IMR-90 (cell line): Measurements from ENCODE around the gene RFX6. TPM values are rescaled to one million over a fixed set of nuclear protein-coding genes. Genes with fewer than 3 reads are reported as not detected.

ENCODE experiments used
- ATAC-seq: fragments of 200-7000 bp; cut with Tn5 transposase; 2 replicates; pipeline ENCODE4 v1.9.1; 2020; ENCODE audit warnings: low read depth, mild to moderate bottlenecking, moderate library complexity
- BruUV-seq: library from RNA; stranded (reverse); fragments of 400-500 nt; replicated peaks from 2 replicates; lab custom pipeline; 2021; lab: Mats Ljungman, UMichigan
- CTCF ChIA-PET: fragments of 300-600 bp; formaldehyde crosslinking; extraction: SDS; loops from one replicate; lab custom pipeline; 2021; ENCODE audit warnings: antibody characterized with exemption; lab: Yijun Ruan, JAX
- POLR2A ChIA-PET: fragments of 300-600 bp; sonication (Branson Sonifier 250); formaldehyde crosslinking; loops from one replicate; lab custom pipeline; 2022; ENCODE audit warnings: antibody characterized with exemption; ENCODE audit not compliant: unreplicated experiment; lab: Charles Lee
- DNase-seq: peaks from one replicate; pipeline ENCODE4 v3.0.0; 2013
- H2AFZ ChIP-seq: replicated peaks from 2 replicates; pipeline ENCODE3; 2013; ENCODE audit warnings: low read length, mild to moderate bottlenecking; ENCODE audit not compliant: poor library complexity
- H2AK5ac ChIP-seq: 2 replicates; pipeline ENCODE4 v1.6.1; 2013; ENCODE audit warnings: low read depth, low read length, inconsistent platforms
- H2AK9ac ChIP-seq: replicated peaks from 2 replicates; pipeline ENCODE3; 2013; ENCODE audit warnings: mild to moderate bottlenecking, low read depth, low read length, moderate library complexity; ENCODE audit not compliant: poor library complexity
- H2BK120ac ChIP-seq: 2 replicates; pipeline ENCODE4 v1.6.1; 2013; ENCODE audit warnings: low read depth, low read length, inconsistent platforms
- H2BK15ac ChIP-seq: 3 replicates; pipeline ENCODE4 v1.6.1; 2013; ENCODE audit warnings: low read depth, low read length, inconsistent platforms
- H2BK20ac ChIP-seq: 2 replicates; pipeline ENCODE4 v1.6.1; 2013; ENCODE audit warnings: low read depth, mild to moderate bottlenecking, inconsistent platforms, low read length, moderate library complexity
- H2BK5ac ChIP-seq: 2 replicates; pipeline ENCODE4 v1.6.1; 2013; ENCODE audit warnings: mild to moderate bottlenecking, low read depth, low read length, inconsistent platforms; ENCODE audit not compliant: poor library complexity, severe bottlenecking
- H3K14ac ChIP-seq: replicated peaks from 2 replicates; pipeline ENCODE4 v1.6.1; 2013; ENCODE audit warnings: low read depth, low read length, inconsistent platforms
- H3K18ac ChIP-seq: 2 replicates; pipeline ENCODE4 v1.6.1; 2013; ENCODE audit warnings: low read depth, low read length, control low read depth
- H3K23ac ChIP-seq: 2 replicates; pipeline ENCODE4 v1.6.1; 2013; ENCODE audit warnings: low read depth, low read length, inconsistent platforms
- H3K27ac ChIP-seq: 2 replicates; pipeline ENCODE4 v1.5.1; 2013; ENCODE audit warnings: mild to moderate bottlenecking, control low read depth, low read length; ENCODE audit not compliant: insufficient read depth
- H3K27me3 ChIP-seq: 2 replicates; pipeline ENCODE4 v1.6.1; 2013; ENCODE audit warnings: low read length; ENCODE audit not compliant: control insufficient read depth, insufficient read depth
- H3K36me3 ChIP-seq: 2 replicates; pipeline ENCODE4 v1.6.1; 2013; ENCODE audit warnings: low read length, mixed read lengths; ENCODE audit not compliant: control insufficient read depth, insufficient read depth
- H3K4ac ChIP-seq: 2 replicates; pipeline ENCODE4 v1.6.1; 2013; ENCODE audit warnings: low read depth, low read length, inconsistent platforms
- H3K4me1 ChIP-seq: 2 replicates; pipeline ENCODE4 v1.6.1; 2013; ENCODE audit warnings: low read length, mixed read lengths; ENCODE audit not compliant: control insufficient read depth, insufficient read depth
- H3K4me2 ChIP-seq: 2 replicates; pipeline ENCODE4 v1.6.1; 2013; ENCODE audit warnings: low read depth, mild to moderate bottlenecking, control low read depth, low read length, moderate library complexity
- H3K4me3 ChIP-seq: 2 replicates; pipeline ENCODE4 v1.5.1; 2013; ENCODE audit warnings: low read depth, mild to moderate bottlenecking, control low read depth, low read length, moderate library complexity; ENCODE audit not compliant: insufficient read depth
- H3K56ac ChIP-seq: 2 replicates; pipeline ENCODE4 v1.6.1; 2013; ENCODE audit warnings: low read length, inconsistent platforms; ENCODE audit not compliant: insufficient read depth; ENCODE audit errors: extremely low read depth
- H3K79me1 ChIP-seq, 2 experiments: 2 replicates each; pipeline ENCODE4 v1.6.1; 2013; ENCODE audit warnings: low read length in 2 of 2, inconsistent platforms in 1 of 2, low read depth in 1 of 2
- H3K9ac ChIP-seq: 2 replicates; pipeline ENCODE4 v1.6.1; 2013; ENCODE audit warnings: low read depth, low read length, control low read depth
- H3K9me1 ChIP-seq: 2 replicates; pipeline ENCODE4 v1.6.1; 2013; ENCODE audit warnings: low read length, inconsistent platforms; ENCODE audit not compliant: insufficient read depth
- H3K9me3 ChIP-seq: 2 replicates; pipeline ENCODE4 v1.6.1; 2013; ENCODE audit warnings: low read length; ENCODE audit not compliant: control insufficient read depth, insufficient read depth
- H4K20me1 ChIP-seq: 2 replicates; pipeline ENCODE4 v1.6.1; 2013; ENCODE audit warnings: low read length, inconsistent platforms; ENCODE audit not compliant: insufficient read depth
- H4K5ac ChIP-seq: 2 replicates; pipeline ENCODE4 v1.6.1; 2013; ENCODE audit warnings: mild to moderate bottlenecking, low read depth, low read length, control low read depth
- H4K8ac ChIP-seq, 2 experiments: 2 replicates each; pipeline ENCODE4 v1.6.1; 2013; ENCODE audit warnings: low read depth in 2 of 2, low read length in 2 of 2, control low read depth in 1 of 2, inconsistent platforms in 1 of 2
- H4K91ac ChIP-seq: 2 replicates; pipeline ENCODE4 v1.6.1; 2013; ENCODE audit warnings: low read depth, low read length, inconsistent platforms; ENCODE audit not compliant: insufficient read depth
- BHLHE40 ChIP-seq: fragments of 150-350 bp; IDR thresholded peaks from 2 replicates; pipeline ENCODE4 v1.6.1; 2016; ENCODE audit warnings: mild to moderate bottlenecking, low read depth, low read length
- CEBPB ChIP-seq: IDR thresholded peaks from 2 replicates; pipeline ENCODE4 v1.6.1; 2012; ENCODE audit warnings: low read depth, low read length, improper control_type of control experiment
- FOS ChIP-seq: fragments of 150-350 bp; IDR thresholded peaks from 2 replicates; pipeline ENCODE4 v1.6.1; 2016; ENCODE audit warnings: low read depth, low read length
- MAFK ChIP-seq: IDR thresholded peaks from 2 replicates; pipeline ENCODE4 v1.6.1; 2012; ENCODE audit warnings: low read depth, low read length, improper control_type of control experiment
- MXI1 ChIP-seq: IDR thresholded peaks from 2 replicates; pipeline ENCODE4 v1.6.1; 2012; ENCODE audit warnings: low read depth, mild to moderate bottlenecking, low read length, moderate library complexity, borderline replicate concordance
- NFE2L2 ChIP-seq: fragments of 150-350 bp; IDR thresholded peaks from 2 replicates; pipeline ENCODE4 v1.6.1; 2016; ENCODE audit warnings: low read depth, mild to moderate bottlenecking, low read length
- POLR2A ChIP-seq: IDR thresholded peaks from 2 replicates; pipeline ENCODE4 v1.6.1; 2012; ENCODE audit warnings: mild to moderate bottlenecking, low read depth, low read length
- RCOR1 ChIP-seq: IDR thresholded peaks from 2 replicates; pipeline ENCODE4 v1.6.1; 2012; ENCODE audit warnings: mild to moderate bottlenecking, low read length, improper control_type of control experiment; ENCODE audit not compliant: insufficient replicate concordance
- WGBS, 2 experiments: methylation state at CpG; one replicate each; pipeline versions ENCODE4 v1.1.5 to v1.1.7; 2013; ENCODE audit warnings: missing lambda C conversion rate in 2 of 2; ENCODE audit not compliant: insufficient read length in 1 of 2; ENCODE audit errors: extremely low coverage in 2 of 2; 5-methylcytosine and 5-hydroxymethylcytosine counted together
- dilution Hi-C: fragments of 300-500 bp; cut with HindIII; formaldehyde crosslinking; loops from one replicate; pipeline ENCODE4 v1.14.3; 2018; ENCODE audit warnings: low sequenced_read_pairs; ENCODE audit not compliant: unreplicated experiment
- in situ Hi-C: fragments of 300-500 bp; cut with MboI; formaldehyde crosslinking; loops from 3 replicates; pipeline ENCODE4 v1.14.3; 2019; ENCODE audit warnings: low sequenced_read_pairs, inconsistent platforms, mixed read lengths
- intact Hi-C: fragments of 100-400 bp; cut with micrococcal nuclease; formaldehyde crosslinking; loops from 2 replicates; pipeline ENCODE4 v1.10.0; 2022
- polyA plus RNA-seq, 3 experiments: library from polyadenylated mRNA; depleted of rRNA; stranded (reverse); fragments of >200 nt; gene quantifications; 2 replicates each; pipeline ENCODE4 v1.2.3, GENCODE V29; 2012; ENCODE audit warnings: low replicate concordance in 1 of 3
- total RNA-seq: library from RNA; depleted of rRNA; stranded (reverse); fragments of >200 nt; gene quantifications from 2 replicates; pipeline ENCODE4 v1.2.3, GENCODE V29; 2012
- TF ChIP-seq, protein P1 (sequence below): fragments of 150-350 bp; IDR thresholded peaks from 2 replicates; pipeline ENCODE4 v1.6.1; 2017; ENCODE audit warnings: mild to moderate bottlenecking, antibody characterized with exemption, low read length, low read depth

Gene RFX6
- total and polyA plus RNA-seq, 2 of the 4 experiments (the other 2 are of a cell fraction): not detected

DNA sequence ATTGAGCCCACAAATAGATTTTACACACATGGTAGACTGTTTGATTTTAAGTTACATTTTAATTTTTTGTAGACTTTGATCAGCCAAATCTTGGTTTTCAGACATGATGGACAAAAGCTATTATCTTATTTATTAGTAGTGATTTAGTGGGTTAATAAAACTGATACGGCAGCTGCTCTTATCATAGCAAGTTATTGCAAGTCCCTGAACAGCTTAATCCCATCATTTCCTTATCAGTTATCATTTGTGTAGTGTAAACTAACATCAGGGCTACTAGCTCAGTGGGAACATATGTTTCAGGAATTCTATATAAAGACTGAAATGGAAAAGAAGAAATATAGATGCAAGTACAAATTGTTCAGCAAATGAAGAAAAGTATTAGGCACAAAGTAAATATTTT lies 10.9 kb downstream of the RFX6 start:
- Histone ChIP-seq H4K20me1 (no peaks in the 10 kb centered on the region), H2AFZ (no peak overlapping the region), H3K9me3 (no peaks in the 10 kb centered on the region), H2BK120ac (no peak overlapping the region), H3K27ac (no peak overlapping the region), H2BK20ac (no peak overlapping the region), H3K14ac (no peak overlapping the region), H4K8ac (no peak overlapping the region), H4K5ac (no peak overlapping the region), H3K27me3 (no peaks in the 10 kb centered on the region), H3K79me1 (no peaks in the 10 kb centered on the region), H3K4me2 (no peak overlapping the region), H3K4ac (no peak overlapping the region), H3K18ac (no peak overlapping the region), H3K9me1 (no peaks in the 10 kb centered on the region), H3K9ac (no peak overlapping the region), H2AK5ac (no peak overlapping the region), H3K4me3 (no peak overlapping the region), H3K56ac (no peak overlapping the region), H4K91ac (no peak overlapping the region), H2AK9ac (no peak overlapping the region), H3K23ac (no peak overlapping the region), H3K36me3 (no peaks in the 10 kb centered on the region), H2BK5ac (no peak overlapping the region), H2BK15ac (no peak overlapping the region), H3K4me1 (no peaks in the 10 kb centered on the region)
- ChIA-PET CTCF (no interaction called here), POLR2A (no interaction called here)
- intact Hi-C loops (no loop called here), in situ Hi-C loops (no loop called here), dilution Hi-C loops (no loop called here)
- no CpG with 5 or more reads among the region's 1 CpG for WGBS, 2 experiments
- no TSS peak for BruUV-seq
- TF ChIP-seq BHLHE40 (no peak), FOS (no peak), MAFK (no peak), CEBPB (no peak), RCOR1 (no peak), MXI1 (no peak), NFE2L2 (no peak), POLR2A (no peak)
- TF ChIP-seq, protein P1, sequence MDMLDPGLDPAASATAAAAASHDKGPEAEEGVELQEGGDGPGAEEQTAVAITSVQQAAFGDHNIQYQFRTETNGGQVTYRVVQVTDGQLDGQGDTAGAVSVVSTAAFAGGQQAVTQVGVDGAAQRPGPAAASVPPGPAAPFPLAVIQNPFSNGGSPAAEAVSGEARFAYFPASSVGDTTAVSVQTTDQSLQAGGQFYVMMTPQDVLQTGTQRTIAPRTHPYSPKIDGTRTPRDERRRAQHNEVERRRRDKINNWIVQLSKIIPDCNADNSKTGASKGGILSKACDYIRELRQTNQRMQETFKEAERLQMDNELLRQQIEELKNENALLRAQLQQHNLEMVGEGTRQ: no peak
- ATAC-seq: no peak
- no peak for DNase-seq
